GM06990 (cell line): ENCODE data around the gene TAF13.

Source experiments
- DNase-seq: peaks from one replicate; pipeline ENCODE4 v3.0.0-alpha.2; 2011; ENCODE audit not compliant: insufficient read length; ENCODE audit errors: extremely low read depth
- H3K27me3 ChIP-seq: replicated peaks from 2 replicates; pipeline ENCODE4 v1.6.0; 2011; ENCODE audit warnings: low read length; ENCODE audit not compliant: control insufficient read depth, insufficient read depth
- H3K36me3 ChIP-seq: 2 replicates; pipeline ENCODE4 v1.5.1; 2011; ENCODE audit warnings: low read length; ENCODE audit not compliant: control insufficient read depth, insufficient read depth
- H3K4me3 ChIP-seq: replicated peaks from 2 replicates; pipeline ENCODE4 v1.5.1; 2011; ENCODE audit warnings: low read depth, mild to moderate bottlenecking, control low read depth, low read length
- CTCF ChIP-seq: IDR thresholded peaks from 2 replicates; pipeline ENCODE4 v1.5.1; 2011; ENCODE audit warnings: low read length, control low read depth, mild to moderate bottlenecking, inconsistent platforms; ENCODE audit not compliant: insufficient read depth, poor library complexity, severe bottlenecking

Gene TAF13

GRCh38 chr1:109075531-109076490, at the start of gene TAF13:
Gene TAF13 (minus strand): TSS chr1:109076003. CDS start chr1:109075947, 56 bp downstream.
- no peak for TF ChIP-seq CTCF
- peak; percentile 91 for DNase-seq
- H3K36me3 ChIP-seq: no peaks in the 10 kb centered on the region; the same call in 1 of the 2 replicates

GRCh38 chr1:109120356-109120755, 44.6 kb upstream of the TAF13 start:
- no peak for TF ChIP-seq CTCF
- Histone ChIP-seq H3K27me3 (no peaks in the 10 kb centered on the region), H3K4me3 (no peak overlapping the region), H3K36me3 (no peaks in the 10 kb centered on the region)
- no peak for DNase-seq

More at GRCh38 chr1:109075531-109076490, at the start of gene TAF13:
- H3K4me3 ChIP-seq: peak within 1 kb of the TSS; percentile 97
- no peaks in the 10 kb centered on the region for H3K27me3 ChIP-seq

DNA sequence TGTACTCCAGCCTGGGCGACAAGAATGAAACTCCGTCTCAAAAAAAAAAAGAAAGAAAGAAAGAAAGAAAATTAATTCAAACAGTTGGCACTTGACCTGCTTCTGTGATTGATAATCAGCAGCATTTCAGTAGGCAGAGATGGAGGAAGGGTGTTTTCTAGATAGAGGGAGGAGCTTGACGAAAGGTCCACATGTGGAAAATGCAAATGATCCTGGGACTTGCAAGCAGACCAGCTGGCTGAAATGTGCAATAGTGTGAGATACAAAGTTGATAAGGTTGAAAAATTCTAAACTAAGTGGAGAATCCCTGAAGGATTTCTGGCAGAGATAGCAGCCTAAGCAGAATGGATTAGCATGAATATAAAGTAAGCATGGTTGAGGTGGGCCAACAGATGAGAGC, 42.3 kb upstream of the TAF13 start:
- Histone ChIP-seq H3K27me3 (no peaks in the 10 kb centered on the region; the same call in 1 of the 2 replicates), H3K4me3 (no peak overlapping the region), H3K36me3 (no peaks in the 10 kb centered on the region)
- TF ChIP-seq CTCF: no peak
- no peak for DNase-seq

DNA sequence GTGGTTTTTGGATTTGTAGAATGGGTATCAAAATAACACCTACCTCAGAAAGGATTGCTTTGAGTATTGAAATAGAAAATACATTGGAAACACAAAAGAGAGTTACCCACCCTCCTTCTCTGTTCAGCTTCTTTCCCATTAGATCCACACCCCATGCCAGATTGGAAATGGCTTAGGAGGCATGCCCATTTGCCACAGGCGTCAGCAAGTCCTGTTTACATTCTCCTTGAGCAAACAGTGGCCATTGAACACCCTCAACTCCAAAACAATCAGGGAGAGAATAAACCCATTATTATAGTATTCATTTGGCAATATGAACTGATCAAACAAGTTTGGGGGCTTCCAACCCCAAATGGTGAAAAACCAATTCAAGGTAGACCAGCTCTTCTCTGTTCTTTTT, 40.5 kb upstream of the TAF13 start:
- Histone ChIP-seq H3K36me3 (no peaks in the 10 kb centered on the region), H3K4me3 (no peak overlapping the region), H3K27me3 (no peaks in the 10 kb centered on the region; the same call in none of the 2 replicates)
- TF ChIP-seq CTCF: no peak
- no peak for DNase-seq

GRCh38 chr1:109115685-109116084, 39.9 kb upstream of the TAF13 start:
- DNase-seq: no peak
- Histone ChIP-seq H3K36me3 (no peaks in the 10 kb centered on the region), H3K27me3 (no peaks in the 10 kb centered on the region; the same call in none of the 2 replicates), H3K4me3 (no peak overlapping the region)
- no peak for TF ChIP-seq CTCF
